Kidney epithelial cell (primary cell): ENCODE measurements around the gene SPTLC1. TPM values are rescaled to one million over a fixed set of nuclear protein-coding genes. Genes with fewer than 3 reads are reported as not detected.
"Not testable (repeated sequence)": the region's sequence is repeated elsewhere in the genome, so short reads cannot be mapped to it uniquely, and the experiment has no call there.

Experiments
- DNase-seq: peaks from one replicate; pipeline ENCODE4 v3.0.0-alpha.2; 2010; ENCODE audit warnings: low read depth
- H3K27me3 ChIP-seq: 2 replicates; pipeline ENCODE4 v1.6.0; 2011; ENCODE audit warnings: low read length; ENCODE audit not compliant: control insufficient read depth, insufficient read depth
- H3K36me3 ChIP-seq: 2 replicates; pipeline ENCODE4 v1.5.1; 2011; ENCODE audit warnings: low read length; ENCODE audit not compliant: control insufficient read depth, insufficient read depth
- H3K4me3 ChIP-seq: 2 replicates; pipeline ENCODE4 v1.5.1; 2011; ENCODE audit warnings: low read depth, mild to moderate bottlenecking, control low read depth, low read length
- total RNA-seq: library from RNA; depleted of rRNA; stranded (reverse); fragments of >200 nt; gene quantifications from 2 replicates; pipeline ENCODE4 v1.2.3, GENCODE V29; 2015
- TF ChIP-seq, protein P1 (sequence below): IDR thresholded peaks from 2 replicates; pipeline ENCODE4 v1.5.1; 2011; ENCODE audit warnings: mild to moderate bottlenecking, moderate library complexity, low read length, control low read depth, inconsistent platforms; ENCODE audit not compliant: insufficient read depth, poor library complexity, severe bottlenecking

SPTLC1 gene
- total RNA-seq, 1 donor from 2014 or later = 103 TPM

DNA sequence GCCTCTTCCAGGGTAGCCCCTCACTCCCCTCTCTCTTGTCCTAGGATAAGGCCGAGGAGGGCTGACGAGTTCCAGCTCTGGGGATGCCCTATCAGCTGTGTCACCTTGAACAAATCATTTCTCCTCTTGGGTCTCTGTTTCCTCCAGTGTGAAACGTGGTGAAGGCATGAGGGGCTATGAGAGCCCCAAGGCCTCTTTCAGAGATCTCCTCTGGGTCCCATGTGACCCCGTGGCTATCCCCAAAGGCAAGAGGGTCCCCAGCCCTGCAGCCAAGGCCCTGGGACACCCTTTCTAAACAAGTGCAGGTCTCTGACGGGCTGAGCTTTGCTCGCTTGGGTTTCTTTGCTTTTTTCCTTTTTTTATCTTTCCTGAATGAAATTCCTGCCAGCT, 25.5 kb upstream of the SPTLC1 start:
- TF ChIP-seq, protein P1, sequence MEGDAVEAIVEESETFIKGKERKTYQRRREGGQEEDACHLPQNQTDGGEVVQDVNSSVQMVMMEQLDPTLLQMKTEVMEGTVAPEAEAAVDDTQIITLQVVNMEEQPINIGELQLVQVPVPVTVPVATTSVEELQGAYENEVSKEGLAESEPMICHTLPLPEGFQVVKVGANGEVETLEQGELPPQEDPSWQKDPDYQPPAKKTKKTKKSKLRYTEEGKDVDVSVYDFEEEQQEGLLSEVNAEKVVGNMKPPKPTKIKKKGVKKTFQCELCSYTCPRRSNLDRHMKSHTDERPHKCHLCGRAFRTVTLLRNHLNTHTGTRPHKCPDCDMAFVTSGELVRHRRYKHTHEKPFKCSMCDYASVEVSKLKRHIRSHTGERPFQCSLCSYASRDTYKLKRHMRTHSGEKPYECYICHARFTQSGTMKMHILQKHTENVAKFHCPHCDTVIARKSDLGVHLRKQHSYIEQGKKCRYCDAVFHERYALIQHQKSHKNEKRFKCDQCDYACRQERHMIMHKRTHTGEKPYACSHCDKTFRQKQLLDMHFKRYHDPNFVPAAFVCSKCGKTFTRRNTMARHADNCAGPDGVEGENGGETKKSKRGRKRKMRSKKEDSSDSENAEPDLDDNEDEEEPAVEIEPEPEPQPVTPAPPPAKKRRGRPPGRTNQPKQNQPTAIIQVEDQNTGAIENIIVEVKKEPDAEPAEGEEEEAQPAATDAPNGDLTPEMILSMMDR = no peak
- no peak for DNase-seq
- Histone ChIP-seq H3K27me3 (no peaks in the 10 kb centered on the region), H3K36me3 (no peaks in the 10 kb centered on the region), H3K4me3 (peak overlapping the region; percentile 64)

DNA sequence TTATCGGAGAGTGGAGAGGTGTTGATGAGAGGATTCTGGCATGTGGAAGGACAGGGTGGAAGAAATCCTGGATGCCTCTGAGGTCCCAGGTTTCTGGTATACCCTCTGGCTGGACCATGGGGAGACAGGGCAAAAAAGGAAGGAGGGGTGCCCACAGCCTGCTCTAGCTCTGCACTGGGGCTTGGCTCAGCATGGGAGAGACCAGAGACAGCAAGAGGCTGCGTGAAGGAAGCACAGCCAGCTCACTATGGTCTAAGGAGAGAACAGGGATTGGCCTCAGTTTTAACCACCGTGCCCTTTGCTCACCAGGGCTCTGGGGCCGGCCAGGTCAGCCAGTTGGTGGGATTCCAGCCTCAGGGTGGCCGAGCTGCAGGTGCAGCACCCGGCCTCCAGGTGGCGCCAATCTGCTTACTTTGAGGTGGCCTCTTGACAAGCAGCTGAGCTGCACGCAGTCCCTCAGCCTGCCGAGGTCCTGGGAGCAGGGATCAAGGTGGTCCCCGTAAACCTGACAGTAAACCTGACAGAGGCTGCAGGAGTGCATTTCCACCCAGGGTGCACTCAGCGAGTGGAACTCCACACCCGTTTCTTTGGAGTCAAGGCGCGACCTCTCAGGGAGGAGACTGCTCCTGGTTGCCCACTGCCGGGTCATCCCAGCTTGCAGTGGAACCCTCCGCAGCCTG, 25.0 kb upstream of the SPTLC1 start:
- DNase-seq = no peak
- TF ChIP-seq, protein P1 = peak; percentile 95
- no peaks in the 10 kb centered on the region for H3K36me3 ChIP-seq
- H3K27me3 ChIP-seq = no peaks in the 10 kb centered on the region
- H3K4me3 ChIP-seq = no peak overlapping the region

DNA sequence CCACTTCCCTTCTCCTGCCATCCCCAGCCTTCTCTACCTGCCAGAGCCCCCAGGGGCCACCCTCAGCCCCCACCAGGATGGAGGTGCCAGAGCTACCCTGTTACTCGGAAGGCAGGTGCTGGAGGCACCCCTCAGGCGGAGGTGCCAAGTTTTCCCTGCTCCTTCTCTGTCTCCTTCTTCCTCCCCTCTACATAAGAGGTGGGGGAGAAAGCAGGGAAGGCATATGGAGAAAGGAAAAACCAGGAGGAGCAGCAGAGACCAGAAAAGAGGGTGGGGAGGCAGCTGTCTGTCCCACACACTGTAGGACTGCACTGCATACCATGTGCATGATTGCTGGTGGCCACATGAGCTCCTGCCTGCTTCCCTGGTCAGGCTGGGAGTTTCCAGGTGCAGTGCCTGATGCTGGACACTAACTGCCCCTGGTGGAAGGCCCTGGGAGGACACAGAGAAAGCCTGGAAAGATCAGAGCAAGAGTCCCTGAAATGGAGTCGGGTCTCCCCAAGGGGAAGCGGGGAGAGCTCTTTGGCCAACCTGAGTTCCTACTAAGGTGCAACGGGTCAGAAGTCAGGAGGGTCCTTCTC, 23.8 kb upstream of the SPTLC1 start:
- TF ChIP-seq, protein P1 = peak; percentile 44
- not testable (repeated sequence) for H3K4me3 ChIP-seq, DNase-seq, H3K27me3 ChIP-seq, H3K36me3 ChIP-seq

DNA sequence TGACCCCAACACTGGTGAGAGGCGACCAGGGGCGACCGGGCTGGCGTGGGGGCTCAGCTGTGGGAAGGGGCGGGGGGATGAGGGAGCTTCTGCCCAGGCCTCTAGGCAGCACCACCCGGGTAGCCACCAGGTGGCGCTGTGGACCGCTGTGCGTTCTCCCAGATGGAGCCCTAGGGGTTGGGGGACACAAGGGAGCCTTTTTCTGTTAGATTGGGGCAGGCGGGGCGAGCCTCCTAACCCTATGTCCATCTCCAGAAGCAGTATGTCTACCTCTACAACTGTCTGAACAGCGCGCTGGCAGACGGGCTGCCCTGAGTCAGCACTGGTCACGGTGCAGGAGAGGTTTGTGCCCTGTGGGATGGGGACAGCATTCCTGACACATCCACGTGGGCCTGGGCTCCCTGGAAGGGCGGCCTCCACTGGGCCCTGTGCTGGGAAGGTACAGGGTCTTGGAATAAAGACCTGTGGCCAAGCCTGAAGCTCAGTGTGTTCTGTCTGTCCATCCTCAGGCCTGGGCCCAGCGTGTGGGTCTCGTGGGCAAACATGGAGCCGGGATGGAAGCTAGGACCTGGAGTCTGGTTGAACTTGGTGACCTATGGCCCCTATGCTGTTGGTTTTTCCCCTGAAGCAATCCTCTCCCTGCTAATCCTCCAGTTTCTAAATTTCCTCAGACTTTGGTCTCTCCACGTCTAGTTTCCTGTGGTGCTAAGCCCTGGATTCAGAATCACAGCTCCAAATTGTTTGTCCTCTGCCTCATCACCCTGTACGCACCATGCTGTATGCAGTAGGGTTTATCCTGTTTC, 23.1 kb upstream of the SPTLC1 start:
- TF ChIP-seq, protein P1 = peak; percentile 91
- no peak for DNase-seq
- Histone ChIP-seq H3K27me3 (no peaks in the 10 kb centered on the region), H3K4me3 (no peak overlapping the region), H3K36me3 (no peaks in the 10 kb centered on the region)

DNA sequence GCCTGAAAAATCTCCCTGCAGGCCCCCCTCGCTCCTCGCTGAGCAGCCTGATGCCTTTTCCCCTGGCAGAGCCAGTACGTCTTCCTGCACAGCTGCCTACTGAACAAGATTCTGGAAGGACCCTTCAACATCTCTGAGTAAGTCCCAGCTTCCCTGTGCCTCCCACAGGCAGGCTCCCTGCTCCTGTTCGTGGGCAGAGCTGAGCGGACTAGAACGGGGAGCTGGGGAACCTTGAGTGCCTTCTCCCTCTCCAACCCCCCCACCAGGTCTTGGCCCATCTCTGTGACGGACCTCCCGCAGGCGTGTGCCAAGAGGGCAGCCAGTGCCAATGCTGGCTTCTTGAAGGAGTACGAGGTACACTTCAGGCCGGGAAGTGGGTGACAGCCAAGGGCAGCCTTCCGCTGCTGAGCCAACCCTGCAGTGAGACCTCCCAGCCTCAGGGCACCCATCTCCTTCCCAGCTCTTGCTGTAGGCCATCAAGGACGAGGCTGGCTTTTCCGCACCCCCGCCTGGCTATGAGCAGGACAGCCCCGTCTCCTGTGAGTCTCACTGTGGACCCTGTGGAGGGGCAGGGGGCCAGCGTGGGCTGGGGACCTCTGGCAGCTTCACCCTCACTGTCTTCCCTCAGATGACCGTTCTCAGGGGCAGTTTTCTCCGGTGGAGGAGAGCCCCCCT, 21.1 kb upstream of the SPTLC1 start:
- Histone ChIP-seq H3K36me3 (no peaks in the 10 kb centered on the region), H3K27me3 (no peaks in the 10 kb centered on the region), H3K4me3 (no peak overlapping the region)
- TF ChIP-seq, protein P1 = no peak
- DNase-seq = no peak
